ENCODE measurements around the gene NUCB2. TPM values are rescaled to one million over a fixed set of nuclear protein-coding genes. Genes with fewer than 3 reads are reported as not detected.

NUCB2 gene
- total and polyA plus RNA-seq, 2 experiments from 2014 or later = 52.4 to 129 TPM

DNA sequence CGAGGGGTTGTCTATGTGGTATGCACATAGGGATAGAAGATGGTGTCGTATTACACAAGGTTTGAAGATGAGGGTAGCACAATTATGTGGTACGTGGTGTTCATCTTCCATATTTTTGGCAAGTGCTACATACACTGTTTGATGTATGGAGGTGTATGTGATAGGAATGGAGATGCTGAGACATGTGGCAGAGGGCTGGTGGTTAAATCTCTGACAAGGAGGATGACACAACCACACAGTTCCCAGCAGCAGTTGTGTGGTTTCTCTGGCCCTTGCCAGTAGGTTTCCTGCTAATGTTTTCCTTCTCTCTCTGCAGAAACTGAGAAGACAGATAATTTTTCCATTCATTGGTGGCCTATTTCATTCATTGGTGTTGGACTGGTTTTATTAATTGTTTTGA lies 92.0 kb downstream of the NUCB2 start:
- H3K9me3 ChIP-seq (ENCODE audit: low read depth) = no peaks in the 10 kb centered on the region
- no peak for DNase-seq (ENCODE audit: low read depth in 1 of 2, low spot score in 1 of 2)
- no peaks in the 10 kb centered on the region for H3K36me3 ChIP-seq

GRCh38 chr11:17369094-17369493 lies 92.6 kb downstream of the NUCB2 start:
- Histone ChIP-seq H3K36me3 (no peaks in the 10 kb centered on the region), H3K9me3 (ENCODE audit: low read depth) (no peaks in the 10 kb centered on the region), H3K27me3 (no peaks in the 10 kb centered on the region), H3K27ac (no peak overlapping the region), H3K4me1 (ENCODE audit: low read depth) (no peaks in the 10 kb centered on the region), H3K4me3 (no peak overlapping the region)
- DNase-seq (ENCODE audit: low read depth in 1 of 2, low spot score in 1 of 2) = no peak
- TF ChIP-seq CTCF (IDR thresholded peaks at IDR 0.05; ENCODE audit: low read depth, low read length) = no peak

More for the DNA sequence above, 92.0 kb downstream of the NUCB2 start:
- H3K4me1 ChIP-seq (ENCODE audit: low read depth) = no peaks in the 10 kb centered on the region
- no peak overlapping the region for H3K4me3 ChIP-seq
- no peaks in the 10 kb centered on the region for H3K27me3 ChIP-seq
- no peak for TF ChIP-seq CTCF (IDR thresholded peaks at IDR 0.05; ENCODE audit: low read depth, low read length)
- no peak overlapping the region for H3K27ac ChIP-seq

GRCh38 chr11:17369684-17370243 lies 93.2 kb downstream of the NUCB2 start:
- Histone ChIP-seq H3K27me3 (no peaks in the 10 kb centered on the region), H3K4me1 (ENCODE audit: low read depth) (no peaks in the 10 kb centered on the region), H3K27ac (no peak overlapping the region), H3K9me3 (ENCODE audit: low read depth) (no peaks in the 10 kb centered on the region), H3K36me3 (no peaks in the 10 kb centered on the region), H3K4me3 (no peak overlapping the region)
- DNase-seq (ENCODE audit: low read depth in 1 of 2, low spot score in 1 of 2) = no peak
- no peak for TF ChIP-seq CTCF (IDR thresholded peaks at IDR 0.05; ENCODE audit: low read depth, low read length)

GRCh38 chr11:17371614-17372013 lies 95.1 kb downstream of the NUCB2 start:
- H3K4me1 ChIP-seq (ENCODE audit: low read depth) = no peaks in the 10 kb centered on the region
- no peaks in the 10 kb centered on the region for H3K27me3 ChIP-seq
- no peak overlapping the region for H3K27ac ChIP-seq
- TF ChIP-seq CTCF (IDR thresholded peaks at IDR 0.05; ENCODE audit: low read depth, low read length) = no peak
- DNase-seq (ENCODE audit: low read depth in 1 of 2, low spot score in 1 of 2) = peak; percentile 25 to 66
- H3K9me3 ChIP-seq (ENCODE audit: low read depth) = no peaks in the 10 kb centered on the region
- H3K36me3 ChIP-seq = no peaks in the 10 kb centered on the region
- no peak overlapping the region for H3K4me3 ChIP-seq

DNA sequence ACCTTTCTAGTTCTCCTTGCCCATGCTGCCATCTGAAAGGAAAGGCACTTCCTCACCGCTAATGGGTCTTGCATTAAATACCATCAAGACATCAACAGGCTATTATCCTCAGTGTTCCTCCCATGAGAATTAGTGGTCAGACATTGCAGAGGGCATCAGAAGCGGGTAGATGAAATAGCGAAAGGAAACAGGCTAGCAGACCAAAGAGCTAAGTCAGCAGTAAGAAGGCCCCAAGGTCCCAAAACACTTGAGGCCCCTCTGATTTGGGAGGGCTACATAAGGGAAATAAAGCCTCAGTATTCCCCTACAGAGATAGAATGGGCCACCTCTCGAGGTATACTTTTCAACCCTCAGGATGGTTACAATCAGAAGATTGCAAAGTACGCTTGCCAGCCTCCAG lies 99.0 kb downstream of the NUCB2 start:
- DNase-seq (ENCODE audit: low read depth in 1 of 2, low spot score in 1 of 2) = no peak
- Histone ChIP-seq H3K27ac (no peak overlapping the region), H3K27me3 (no peaks in the 10 kb centered on the region), H3K4me1 (ENCODE audit: low read depth) (no peaks in the 10 kb centered on the region), H3K36me3 (no peaks in the 10 kb centered on the region), H3K4me3 (no peak overlapping the region), H3K9me3 (ENCODE audit: low read depth) (no peaks in the 10 kb centered on the region)
- TF ChIP-seq CTCF (IDR thresholded peaks at IDR 0.05; ENCODE audit: low read depth, low read length) = no peak

All from cardiac muscle cell (in vitro differentiated cells and primary cell).